ENCODE measurements around the gene SREBF2. TPM values are rescaled to one million over a fixed set of nuclear protein-coding genes. Genes with fewer than 3 reads are reported as not detected.

Gene SREBF2
- total and polyA plus RNA-seq, 8 donors: 12.2 to 159 (median 48.3) TPM

DNA sequence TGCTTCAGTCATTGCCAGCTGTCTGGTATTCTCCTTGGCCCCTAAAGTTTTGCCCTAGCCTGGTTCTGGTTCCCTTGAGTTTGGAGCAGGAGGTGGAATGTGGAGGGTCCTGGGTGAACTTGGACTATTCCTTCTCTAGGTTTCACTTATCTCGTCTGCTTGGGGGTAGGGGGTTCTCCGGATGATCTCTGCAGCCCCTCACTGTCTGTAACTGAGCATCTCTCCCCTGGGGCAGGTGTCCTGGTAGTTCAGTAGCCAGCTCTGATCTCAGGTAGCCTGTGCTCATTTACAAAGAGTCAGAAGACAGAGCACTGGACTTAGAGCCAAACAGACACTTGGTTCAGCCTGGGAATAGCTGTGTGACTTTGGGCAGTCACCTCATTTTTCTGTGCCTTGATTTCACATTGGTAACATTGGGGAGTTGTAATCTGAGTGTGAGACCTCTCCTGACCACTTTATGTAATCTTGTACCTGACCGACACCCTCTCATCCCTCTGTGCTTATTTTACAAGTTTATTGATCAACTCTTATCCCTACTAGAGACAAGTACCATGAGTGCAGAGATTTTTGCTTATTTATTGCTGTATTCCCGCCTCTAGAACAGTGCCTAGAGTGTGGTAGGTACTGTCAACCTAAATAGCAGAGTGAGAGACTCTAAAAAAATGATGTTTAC, 31.6 kb upstream of the SREBF2 start:
- 10 to 19% (median 18%) methylated on average over 4 of the region's 4 CpGs for WGBS, 5 donors
- TF ChIP-seq POLR2AphosphoS5 (IDR thresholded peaks at IDR 0.05) (no peak), POLR2A (IDR thresholded peaks at IDR 0.05) (no peak), EP300 (IDR thresholded peaks at IDR 0.05) (no peak)
- TF ChIP-seq, protein P1, sequence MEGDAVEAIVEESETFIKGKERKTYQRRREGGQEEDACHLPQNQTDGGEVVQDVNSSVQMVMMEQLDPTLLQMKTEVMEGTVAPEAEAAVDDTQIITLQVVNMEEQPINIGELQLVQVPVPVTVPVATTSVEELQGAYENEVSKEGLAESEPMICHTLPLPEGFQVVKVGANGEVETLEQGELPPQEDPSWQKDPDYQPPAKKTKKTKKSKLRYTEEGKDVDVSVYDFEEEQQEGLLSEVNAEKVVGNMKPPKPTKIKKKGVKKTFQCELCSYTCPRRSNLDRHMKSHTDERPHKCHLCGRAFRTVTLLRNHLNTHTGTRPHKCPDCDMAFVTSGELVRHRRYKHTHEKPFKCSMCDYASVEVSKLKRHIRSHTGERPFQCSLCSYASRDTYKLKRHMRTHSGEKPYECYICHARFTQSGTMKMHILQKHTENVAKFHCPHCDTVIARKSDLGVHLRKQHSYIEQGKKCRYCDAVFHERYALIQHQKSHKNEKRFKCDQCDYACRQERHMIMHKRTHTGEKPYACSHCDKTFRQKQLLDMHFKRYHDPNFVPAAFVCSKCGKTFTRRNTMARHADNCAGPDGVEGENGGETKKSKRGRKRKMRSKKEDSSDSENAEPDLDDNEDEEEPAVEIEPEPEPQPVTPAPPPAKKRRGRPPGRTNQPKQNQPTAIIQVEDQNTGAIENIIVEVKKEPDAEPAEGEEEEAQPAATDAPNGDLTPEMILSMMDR (IDR thresholded peaks at IDR 0.05): no peak
- Histone ChIP-seq H3K4me3 (peak overlapping the region; percentile 71 to 95 (median 86)), H3K36me3 (no peaks in the 10 kb centered on the region), H3K27ac (peak overlapping the region; percentile 87 to 94 (median 90)), H3K9me3 (no peaks in the 10 kb centered on the region), H3K4me1 (peaks cover 20 to 26% (median 24%) of the 10 kb centered on the region in 4 donors), H3K27me3 (no peaks in the 10 kb centered on the region)
- DNase-seq: peak in 1 of 2 donors; percentile 15
- intact Hi-C loops (cut with DNase I; ENCODE audit: low total_unique reads): no loop called here

DNA sequence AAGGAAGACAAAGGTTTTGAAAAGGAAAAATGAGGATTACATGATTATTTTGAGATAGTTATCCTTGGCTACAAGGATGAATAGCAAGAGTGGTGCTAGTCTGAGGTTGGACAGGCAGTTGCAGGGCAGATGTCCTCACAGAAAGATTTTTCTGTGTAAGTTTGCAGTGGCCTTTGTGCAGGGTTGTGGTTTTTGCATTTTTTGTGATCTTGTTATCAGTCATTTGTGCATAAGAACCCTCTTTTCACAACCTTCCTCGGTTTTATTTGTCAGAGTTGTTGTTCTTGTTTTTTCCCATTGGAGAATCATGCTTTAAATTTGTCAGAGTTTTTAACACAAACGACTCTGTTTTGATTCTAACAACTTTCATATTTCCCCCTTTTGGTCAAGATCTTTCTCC, 31.0 kb upstream of the SREBF2 start:
- no peaks in the 10 kb centered on the region for H3K27me3 ChIP-seq
- H3K4me1 ChIP-seq: peaks cover 20 to 26% (median 24%) of the 10 kb centered on the region in 4 donors
- TF ChIP-seq EP300 (IDR thresholded peaks at IDR 0.05): no peak
- TF ChIP-seq POLR2AphosphoS5 (IDR thresholded peaks at IDR 0.05): no peak
- TF ChIP-seq, protein P1 (IDR thresholded peaks at IDR 0.05): no peak
- TF ChIP-seq POLR2A (IDR thresholded peaks at IDR 0.05): no peak
- H3K36me3 ChIP-seq: no peaks in the 10 kb centered on the region
- H3K9me3 ChIP-seq: no peaks in the 10 kb centered on the region
- intact Hi-C loops (cut with DNase I; ENCODE audit: low total_unique reads): no loop called here
- no peak for DNase-seq
- peak overlapping the region; percentile 71 to 95 (median 86) for H3K4me3 ChIP-seq
- no peak overlapping the region for H3K27ac ChIP-seq
- 30 to 55% (median 44%) methylated on average over 2 of the region's 2 CpGs for WGBS, 5 donors

DNA sequence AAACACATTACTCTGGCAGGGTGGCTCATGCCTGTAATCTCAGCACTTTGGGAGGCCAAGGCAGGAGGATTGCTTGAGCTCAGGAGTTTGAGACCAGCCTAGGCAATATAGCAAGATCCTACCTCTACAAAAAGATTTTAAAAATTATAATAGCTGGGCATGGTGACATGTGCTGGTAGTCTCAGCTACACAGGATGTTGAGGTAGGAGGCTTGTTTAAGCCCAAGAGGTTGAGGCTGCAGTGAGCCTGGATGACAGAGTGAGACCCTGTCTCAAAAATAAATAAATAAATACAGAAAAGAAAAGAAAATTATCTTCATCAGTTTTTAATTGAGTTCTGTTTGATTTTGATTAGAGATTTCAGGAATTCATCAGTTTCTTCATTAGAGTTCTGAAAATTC, 27.3 kb upstream of the SREBF2 start:
- no peaks in the 10 kb centered on the region for H3K9me3 ChIP-seq
- DNase-seq: no peak
- intact Hi-C loops (cut with DNase I; ENCODE audit: low total_unique reads): no loop called here
- no peak overlapping the region for H3K27ac ChIP-seq
- no peak for TF ChIP-seq EP300 (IDR thresholded peaks at IDR 0.05)
- TF ChIP-seq, protein P1 (IDR thresholded peaks at IDR 0.05): no peak
- TF ChIP-seq POLR2A (IDR thresholded peaks at IDR 0.05): no peak
- no peak for TF ChIP-seq POLR2AphosphoS5 (IDR thresholded peaks at IDR 0.05)
- peaks cover 0 to 22% (median 20%) of the 10 kb centered on the region in 4 donors for H3K36me3 ChIP-seq
- H3K4me1 ChIP-seq: peaks cover 7 to 16% (median 14%) of the 10 kb centered on the region in 4 donors
- H3K27me3 ChIP-seq: no peaks in the 10 kb centered on the region
- no peak overlapping the region for H3K4me3 ChIP-seq

DNA sequence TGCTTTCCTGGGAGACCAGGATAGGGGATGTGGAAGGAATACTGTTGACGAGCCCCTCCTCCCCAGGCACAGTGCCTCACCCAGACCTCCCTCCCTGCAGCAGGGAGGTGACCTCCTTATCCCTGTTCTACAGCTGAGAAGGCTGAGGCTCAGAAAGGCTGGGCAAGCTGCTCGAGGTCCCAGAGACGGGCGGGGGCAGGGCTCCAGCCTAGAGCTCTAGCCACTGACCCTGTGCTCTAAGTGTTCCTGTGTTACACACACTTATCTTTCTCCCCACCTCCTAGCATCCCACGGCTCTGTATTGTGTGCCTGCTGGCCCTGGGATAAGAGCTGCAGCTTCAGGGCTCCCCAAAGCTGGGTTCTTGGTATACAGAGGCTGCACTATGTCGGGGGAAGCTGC, 24.5 kb upstream of the SREBF2 start:
- Histone ChIP-seq H3K4me1 (no peaks in the 10 kb centered on the region), H3K27me3 (no peaks in the 10 kb centered on the region), H3K27ac (no peak overlapping the region), H3K36me3 (peaks cover 2 to 43% (median 42%) of the 10 kb centered on the region in 4 donors), H3K4me3 (no peak overlapping the region), H3K9me3 (no peaks in the 10 kb centered on the region)
- TF ChIP-seq POLR2AphosphoS5 (IDR thresholded peaks at IDR 0.05) (no peak), POLR2A (IDR thresholded peaks at IDR 0.05) (no peak), EP300 (IDR thresholded peaks at IDR 0.05) (no peak)
- TF ChIP-seq, protein P1 (IDR thresholded peaks at IDR 0.05): no peak
- no peak for DNase-seq
- WGBS, 5 donors: 79 to 86% (median 82%) methylated on average over 6 of the region's 6 CpGs
- intact Hi-C loops (cut with DNase I; ENCODE audit: low total_unique reads): no loop called here
